SK-N-MC (cell line): Measurements from ENCODE around the gene GOLGA6D.

ENCODE experiments used
- EZH2 ChIP-seq: fragments of 200-600 bp; sonication (generic); IDR thresholded peaks from one replicate; pipeline ENCODE4 v1.6.1; 2017; ENCODE audit warnings: antibody characterized with exemption
- FOXP2 ChIP-seq: optimal IDR thresholded peaks from 2 replicates; pipeline ENCODE3; 2011; ENCODE audit warnings: mild to moderate bottlenecking, moderate library complexity; ENCODE audit not compliant: insufficient read depth; ENCODE audit errors: extremely low read length, control extremely low read depth
- POLR2AphosphoS5 ChIP-seq: IDR thresholded peaks from 2 replicates; pipeline ENCODE4 v1.6.1; 2012; ENCODE audit warnings: mild to moderate bottlenecking, low read depth, low read length, borderline replicate concordance

DNA sequence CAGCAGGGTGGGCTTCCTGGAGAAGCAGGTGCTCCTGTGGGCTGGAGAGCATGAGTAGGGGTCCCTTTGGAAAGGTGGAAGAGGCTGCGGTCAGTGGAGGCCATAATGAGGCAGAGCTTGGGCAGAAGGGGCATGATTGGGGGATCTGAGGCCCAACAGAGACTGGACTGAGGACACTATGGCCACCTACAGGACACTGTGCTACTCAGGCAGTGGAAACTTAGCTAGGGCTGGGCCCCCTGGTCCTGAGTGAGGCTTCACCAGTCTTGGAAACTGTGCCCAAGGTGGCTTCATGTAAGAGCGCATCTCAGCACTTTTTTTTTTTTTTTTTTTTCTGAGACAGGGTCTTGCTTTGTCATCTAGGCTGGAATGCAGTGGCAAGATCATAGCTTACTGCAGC lies 46.9 kb downstream of the GOLGA6D start:
- TF ChIP-seq POLR2AphosphoS5, result no peak
- no peak for TF ChIP-seq EZH2
- no peak for TF ChIP-seq FOXP2
